Esophagus squamous epithelium (tissue), 4 donors: Measurements from ENCODE around the gene PRKAR1A.

ENCODE experiments used
- CTCF ChIP-seq, 6 experiments: fragments of 450-650 bp in 4 of 6; fragments of 200-600 bp in 2 of 6; sonication (generic) in 2 of 6; IDR thresholded peaks; one replicate each; pipeline ENCODE4 v1.5.1; 2016 to 2019; ENCODE audit warnings: antibody characterized with exemption in 6 of 6, mild to moderate bottlenecking in 4 of 6, moderate library complexity in 4 of 6
- POLR2A ChIP-seq, 4 donors: fragments of 450-650 bp; IDR thresholded peaks; one replicate each; pipeline ENCODE4 v1.6.1; 2017; ENCODE audit warnings: antibody characterized with exemption in 4 of 4, mild to moderate bottlenecking in 4 of 4, moderate library complexity in 3 of 4

DNA sequence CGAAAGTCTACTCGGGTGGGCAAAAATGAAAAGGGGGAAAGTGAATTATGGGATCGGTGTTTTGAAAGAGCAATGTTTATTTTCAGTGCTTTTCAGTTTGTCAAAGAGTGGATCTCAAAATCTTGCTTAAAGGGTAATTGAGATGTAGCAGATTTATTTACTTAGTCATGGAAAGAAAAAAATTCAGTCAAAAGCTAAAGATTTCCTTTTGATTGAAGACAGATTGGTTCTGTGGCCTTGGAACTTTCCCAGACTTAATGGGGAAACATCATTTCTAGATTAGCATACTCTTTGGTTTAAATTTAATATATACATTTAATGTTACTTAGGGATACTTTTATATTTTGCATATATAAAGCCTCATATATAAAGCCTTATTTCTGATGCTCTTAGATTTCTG, 20.6 kb downstream of the PRKAR1A start:
- no peak for TF ChIP-seq CTCF (IDR thresholded peaks at IDR 0.05)
- TF ChIP-seq POLR2A (IDR thresholded peaks at IDR 0.05), result no peak
